ENCODE results near the gene SUSD3.

DNA sequence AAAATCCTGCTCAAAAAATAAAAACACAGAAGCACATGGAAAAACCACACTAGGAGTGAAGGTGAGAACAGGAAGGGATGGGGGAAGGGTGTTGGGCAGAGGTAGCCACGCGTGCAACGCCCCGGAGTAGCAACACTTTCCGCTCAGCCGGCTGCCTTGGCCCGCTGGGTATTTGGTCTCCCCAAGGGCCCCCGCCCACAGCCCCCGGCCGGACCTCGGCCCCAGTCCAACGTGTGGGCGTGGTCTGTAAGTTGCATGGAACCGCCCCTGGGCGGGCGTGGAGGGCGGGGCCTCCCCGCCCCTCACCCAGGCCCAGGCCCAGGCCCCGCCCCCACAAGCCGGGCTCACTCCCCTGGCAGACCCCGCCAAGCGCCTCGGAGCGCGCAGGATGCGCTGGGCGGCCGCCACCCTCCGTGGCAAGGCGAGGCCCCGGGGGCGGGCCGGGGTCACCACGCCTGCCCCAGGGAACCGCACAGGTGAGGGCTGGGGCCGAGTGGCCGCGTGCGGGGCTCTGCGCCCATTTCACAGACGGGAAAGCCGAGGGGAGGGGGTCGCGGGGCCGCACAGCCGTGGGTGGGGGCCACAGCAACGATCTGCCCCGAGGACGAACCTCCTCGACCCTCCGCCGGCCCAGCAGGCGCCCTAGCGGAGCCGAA lies at the start of gene SUSD3:
- TF ChIP-seq POLR2A (IDR thresholded peaks at IDR 0.05; ENCODE audit: extremely low read depth, insufficient read length): peak; percentile 75
- TF ChIP-seq, protein P1, sequence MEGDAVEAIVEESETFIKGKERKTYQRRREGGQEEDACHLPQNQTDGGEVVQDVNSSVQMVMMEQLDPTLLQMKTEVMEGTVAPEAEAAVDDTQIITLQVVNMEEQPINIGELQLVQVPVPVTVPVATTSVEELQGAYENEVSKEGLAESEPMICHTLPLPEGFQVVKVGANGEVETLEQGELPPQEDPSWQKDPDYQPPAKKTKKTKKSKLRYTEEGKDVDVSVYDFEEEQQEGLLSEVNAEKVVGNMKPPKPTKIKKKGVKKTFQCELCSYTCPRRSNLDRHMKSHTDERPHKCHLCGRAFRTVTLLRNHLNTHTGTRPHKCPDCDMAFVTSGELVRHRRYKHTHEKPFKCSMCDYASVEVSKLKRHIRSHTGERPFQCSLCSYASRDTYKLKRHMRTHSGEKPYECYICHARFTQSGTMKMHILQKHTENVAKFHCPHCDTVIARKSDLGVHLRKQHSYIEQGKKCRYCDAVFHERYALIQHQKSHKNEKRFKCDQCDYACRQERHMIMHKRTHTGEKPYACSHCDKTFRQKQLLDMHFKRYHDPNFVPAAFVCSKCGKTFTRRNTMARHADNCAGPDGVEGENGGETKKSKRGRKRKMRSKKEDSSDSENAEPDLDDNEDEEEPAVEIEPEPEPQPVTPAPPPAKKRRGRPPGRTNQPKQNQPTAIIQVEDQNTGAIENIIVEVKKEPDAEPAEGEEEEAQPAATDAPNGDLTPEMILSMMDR (IDR thresholded peaks at IDR 0.05; ENCODE audit: low read depth, low read length): no peak
- TF ChIP-seq, protein P2, sequence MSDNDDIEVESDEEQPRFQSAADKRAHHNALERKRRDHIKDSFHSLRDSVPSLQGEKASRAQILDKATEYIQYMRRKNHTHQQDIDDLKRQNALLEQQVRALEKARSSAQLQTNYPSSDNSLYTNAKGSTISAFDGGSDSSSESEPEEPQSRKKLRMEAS (IDR thresholded peaks at IDR 0.05; ENCODE audit: low read depth, low read length): peak; percentile 77

All from NB4 (cell line).